Activated gamma-delta T cell (primary cell): ENCODE results near the gene KRT35.

Experiments used
- DNase-seq: peaks from one replicate; lab custom pipeline; 2025; lab: John Stamatoyannopoulos, UW
- total RNA-seq, 2 donors: gene quantifications; one replicate each; lab custom pipeline; 2026; lab: John Stamatoyannopoulos, UW

Gene KRT35
- total RNA-seq, result 0 reads per million in 2 donors

GRCh38 chr17:41481036-41481435 lies at the start of gene KRT35:
KRT35 (minus strand) TSS chr17:41481151; CDS start chr17:41481097, 54 bp downstream.
- no peak for DNase-seq

GRCh38 chr17:41530062-41531048 lies 49.4 kb upstream of the KRT35 start:
- no peak for DNase-seq

- DNase-seq, result no peak
Observed at GRCh38 chr17:41529491-41529915, 48.6 kb upstream of the KRT35 start.

- DNase-seq, result no peak
Observed at GRCh38 chr17:41528959-41529353, 48.0 kb upstream of the KRT35 start.

- no peak for DNase-seq
Observed at GRCh38 chr17:41527063-41528023, 46.4 kb upstream of the KRT35 start.

GRCh38 chr17:41524261-41524660 lies 43.3 kb upstream of the KRT35 start:
- DNase-seq, result no peak

GRCh38 chr17:41523787-41524186 lies 42.8 kb upstream of the KRT35 start:
- DNase-seq, result no peak

GRCh38 chr17:41523225-41523593 lies 42.3 kb upstream of the KRT35 start:
- DNase-seq, result no peak

GRCh38 chr17:41522301-41523224 lies 41.6 kb upstream of the KRT35 start:
- no peak for DNase-seq

- DNase-seq, result no peak
Observed at GRCh38 chr17:41521574-41522261, 40.8 kb upstream of the KRT35 start.

GRCh38 chr17:41520821-41521521 lies 40.0 kb upstream of the KRT35 start:
- no peak for DNase-seq

- DNase-seq, result no peak
Observed at GRCh38 chr17:41519501-41520224, 38.7 kb upstream of the KRT35 start.

GRCh38 chr17:41518789-41519449 lies 38.0 kb upstream of the KRT35 start, which contains the start of gene KRT15:
KRT15 (minus strand) TSS chr17:41518890; CDS start chr17:41518827, 63 bp downstream.
- DNase-seq, result no peak

GRCh38 chr17:41518031-41518430 lies 37.1 kb upstream of the KRT35 start:
- DNase-seq, result no peak

GRCh38 chr17:41516830-41517283 lies 35.9 kb upstream of the KRT35 start:
- no peak for DNase-seq

GRCh38 chr17:41516147-41516829 lies 35.3 kb upstream of the KRT35 start:
- no peak for DNase-seq

GRCh38 chr17:41513168-41513547 lies 32.2 kb upstream of the KRT35 start:
- no peak for DNase-seq
